VCaP (cell line): ENCODE data around the gene CACNA2D1.

ENCODE experiments used
- H3K27ac ChIP-seq: fragments of 450-650 bp; 2 replicates; pipeline ENCODE4 v1.5.1; 2017
- CTCF ChIP-seq: fragments of 450-650 bp; conservative IDR thresholded peaks from 2 replicates; pipeline ENCODE4 v1.5.1; 2017; ENCODE audit warnings: mild to moderate bottlenecking, moderate library complexity

CACNA2D1 gene

DNA sequence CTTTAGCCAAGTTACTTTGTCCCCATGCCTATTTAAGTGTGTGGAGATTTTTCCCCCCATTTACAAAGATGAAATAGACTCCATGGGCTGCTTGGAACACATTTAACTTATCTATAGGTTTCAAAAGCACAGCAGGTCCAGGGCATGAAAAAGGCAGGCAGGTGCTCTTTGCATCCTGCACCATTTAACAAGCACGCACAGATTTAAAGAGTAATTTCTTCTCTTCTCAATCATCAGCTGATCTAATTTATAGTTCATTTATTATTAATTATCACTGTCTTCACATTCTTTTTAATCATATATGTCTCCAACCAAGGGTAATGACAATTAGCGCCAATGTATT is 156.8 kb downstream of the CACNA2D1 start:
- no peak for TF ChIP-seq CTCF
- no peak overlapping the region; the same call in 1 of the 2 replicates for H3K27ac ChIP-seq

- no peak overlapping the region for H3K27ac ChIP-seq
- no peak for TF ChIP-seq CTCF
Observed at GRCh38 chr7:82286096-82286797, 157.3 kb downstream of the CACNA2D1 start.

- no peak for TF ChIP-seq CTCF
Observed at GRCh38 chr7:82284936-82285519, 158.5 kb downstream of the CACNA2D1 start.

DNA sequence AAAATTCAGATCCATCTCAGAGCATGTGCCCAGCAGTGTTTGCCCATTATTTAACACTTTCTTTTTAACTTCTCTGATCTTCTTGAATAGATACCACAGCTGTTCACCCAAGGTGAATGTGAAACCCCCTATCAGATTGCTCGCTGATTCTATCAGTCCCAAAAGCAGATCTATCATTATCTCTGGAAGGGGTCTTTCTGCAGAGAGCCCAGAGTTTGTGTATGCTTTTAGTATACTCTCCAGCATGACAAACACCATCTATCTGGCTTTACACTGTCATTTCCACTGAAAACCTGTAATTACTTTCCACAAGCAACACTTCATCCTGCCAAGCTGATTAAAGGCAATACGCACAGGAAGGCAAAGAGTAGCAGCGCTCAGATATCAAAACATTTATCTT is 168.2 kb downstream of the CACNA2D1 start:
- TF ChIP-seq CTCF = no peak
- H3K27ac ChIP-seq = no peak overlapping the region

More at GRCh38 chr7:82284936-82285519, 158.5 kb downstream of the CACNA2D1 start:
- no peak overlapping the region for H3K27ac ChIP-seq

GRCh38 chr7:82274681-82275080 is 168.9 kb downstream of the CACNA2D1 start:
- TF ChIP-seq CTCF = no peak
- no peak overlapping the region for H3K27ac ChIP-seq

- no peak for TF ChIP-seq CTCF
- no peak overlapping the region for H3K27ac ChIP-seq
Observed at GRCh38 chr7:82273886-82274285, 169.7 kb downstream of the CACNA2D1 start.

DNA sequence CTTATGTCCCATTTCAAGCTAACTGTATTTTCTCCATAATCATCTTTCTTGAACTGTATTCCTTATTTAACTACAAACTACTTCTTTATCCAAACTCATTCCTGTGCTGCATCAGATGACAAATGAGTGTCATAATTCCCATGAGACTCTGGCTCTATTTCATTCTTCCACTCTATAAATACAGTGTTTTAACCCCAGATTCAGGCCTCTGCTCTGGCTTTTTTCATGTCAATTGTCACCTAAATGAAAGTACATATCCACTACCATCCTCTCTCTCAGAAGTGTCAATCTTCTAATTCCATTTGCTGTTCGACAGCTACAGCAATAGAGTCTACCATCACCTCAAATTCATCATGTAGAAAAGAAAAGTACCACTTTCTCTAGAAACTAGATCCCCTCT is 172.7 kb downstream of the CACNA2D1 start:
- TF ChIP-seq CTCF = no peak
- no peak overlapping the region for H3K27ac ChIP-seq
